HFFc6 (cell line): ENCODE results near the gene MAP1LC3C. TPM values are rescaled to one million over a fixed set of nuclear protein-coding genes. Genes with fewer than 3 reads are reported as not detected.

Experiments used
- DNase-seq: peaks from one replicate; pipeline ENCODE4 v3.0.0-alpha.2; 2018
- H3K27ac Mint-ChIP-seq: 2 replicates; pipeline ENCODE4 v1.8.0; 2020; ENCODE audit warnings: mild to moderate bottlenecking, mixed read lengths
- H3K27me3 Mint-ChIP-seq: 2 replicates; pipeline ENCODE4 v1.8.0; 2021; ENCODE audit warnings: mild to moderate bottlenecking, moderate library complexity, mixed read lengths; ENCODE audit not compliant: insufficient read depth
- H3K36me3 Mint-ChIP-seq: 2 replicates; pipeline ENCODE4 v1.8.0; 2021; ENCODE audit warnings: low read depth, mixed read lengths
- H3K4me1 Mint-ChIP-seq: 2 replicates; pipeline ENCODE4 v1.8.0; 2020; ENCODE audit warnings: low read depth, mixed read lengths
- H3K4me3 Mint-ChIP-seq: 2 replicates; pipeline ENCODE4 v1.8.0; 2020; ENCODE audit warnings: mild to moderate bottlenecking, moderate library complexity, mixed read lengths
- H3K9me3 Mint-ChIP-seq: 2 replicates; pipeline ENCODE4 v1.8.0; 2020; ENCODE audit warnings: mild to moderate bottlenecking, mixed read lengths
- CTCF ChIP-seq: fragments of 200-600 bp; sonication (generic); IDR thresholded peaks from 2 replicates; pipeline ENCODE4 v1.5.0; 2021; ENCODE audit warnings: antibody characterized with exemption, mild to moderate bottlenecking
- total RNA-seq, 6 experiments: library from RNA; stranded (reverse); fragmentation: NEBNext Ultra II Directional; extraction: Animal tissue kit (Norgen Biotek cat#: 25700); gene quantifications; 2 replicates in 1 of 6; 3 replicates in 5 of 6; pipeline ENCODE4 v1.2.3, GENCODE V29; 2021

The MAP1LC3C gene
- total RNA-seq, 6 experiments from 2014 or later: not detected

- H3K4me3 Mint-ChIP-seq: no peak overlapping the region
- H3K4me1 Mint-ChIP-seq: no peaks in the 10 kb centered on the region
- no peak for TF ChIP-seq CTCF
- H3K9me3 Mint-ChIP-seq: no peaks in the 10 kb centered on the region
- H3K27me3 Mint-ChIP-seq: no peaks in the 10 kb centered on the region; the same call in 1 of the 2 replicates
- H3K27ac Mint-ChIP-seq: no peak overlapping the region
- peak; percentile 26 for DNase-seq
- H3K36me3 Mint-ChIP-seq: no peaks in the 10 kb centered on the region
These were observed 13.2 kb upstream of the MAP1LC3C start for GRCh38 chr1:242011894-242012660.

GRCh38 chr1:242008826-242009495, 10.1 kb upstream of the MAP1LC3C start:
- Mint-ChIP-seq H3K4me3 (no peak overlapping the region), H3K27me3 (peaks cover 2% of the 10 kb centered on the region), H3K4me1 (peaks cover 20% of the 10 kb centered on the region), H3K36me3 (no peaks in the 10 kb centered on the region), H3K9me3 (no peaks in the 10 kb centered on the region), H3K27ac (no peak overlapping the region)
- TF ChIP-seq CTCF: no peak
- DNase-seq: no peak

GRCh38 chr1:242006976-242007375, 8.1 kb upstream of the MAP1LC3C start:
- Mint-ChIP-seq H3K4me3 (no peak overlapping the region), H3K9me3 (no peaks in the 10 kb centered on the region), H3K27ac (no peak overlapping the region; the same call in 1 of the 2 replicates), H3K36me3 (no peaks in the 10 kb centered on the region), H3K4me1 (peaks cover 26% of the 10 kb centered on the region), H3K27me3 (peaks cover 2% of the 10 kb centered on the region)
- no peak for TF ChIP-seq CTCF
- no peak for DNase-seq

- Mint-ChIP-seq H3K36me3 (no peaks in the 10 kb centered on the region), H3K27me3 (peaks cover 2% of the 10 kb centered on the region), H3K9me3 (no peaks in the 10 kb centered on the region), H3K4me3 (peak overlapping the region; percentile 10; the same call in 1 of the 2 replicates), H3K4me1 (peaks cover 26% of the 10 kb centered on the region), H3K27ac (peak overlapping the region; percentile 14; the same call in 1 of the 2 replicates)
- no peak for TF ChIP-seq CTCF
- peak; percentile 58 for DNase-seq
These were observed 7.1 kb upstream of the MAP1LC3C start for GRCh38 chr1:242005866-242006535.

- peaks cover 2% of the 10 kb centered on the region for H3K27me3 Mint-ChIP-seq
- no peak for DNase-seq
These were observed 6.0 kb upstream of the MAP1LC3C start for GRCh38 chr1:242004751-242005495.

More at GRCh38 chr1:242004751-242005495, 6.0 kb upstream of the MAP1LC3C start:
- H3K4me1 Mint-ChIP-seq: peaks cover 26% of the 10 kb centered on the region
- no peak overlapping the region for H3K27ac Mint-ChIP-seq
- H3K9me3 Mint-ChIP-seq: no peaks in the 10 kb centered on the region
- 0 out of 2 replicates have a peak overlapping the region, but pooled peaks have one; percentile 9 for H3K4me3 Mint-ChIP-seq
- no peak for TF ChIP-seq CTCF
- H3K36me3 Mint-ChIP-seq: no peaks in the 10 kb centered on the region
